Measurements from ENCODE around the gene SHD.

- TF ChIP-seq POLR2AphosphoS5 (IDR thresholded peaks at IDR 0.05; ENCODE audit: low read depth, low read length), result no peak
- TF ChIP-seq POLR2A (IDR thresholded peaks at IDR 0.05; ENCODE audit: low read depth, low read length), result no peak
- no peak for TF ChIP-seq TAF1 (IDR thresholded peaks at IDR 0.05; ENCODE audit: borderline replicate concordance, low read depth, low read length)
These were observed 23.2 kb downstream of the SHD start, which contains the start of gene TMIGD2 for GRCh38 chr19:4302243-4302640.
